Stimulated activated CD8-positive, alpha-beta memory T cell treated with anti-CD3 and anti-CD28 coated beads, Interleukin-15, amount 100 ng/mL, for 24 hours (primary cell): ENCODE results near the gene TMEM53.
"Not testable (repeated sequence)": the region's sequence is repeated elsewhere in the genome, so short reads cannot be mapped to it uniquely, and the experiment has no call there.

Experiments used
- DNase-seq: peaks from one replicate; pipeline ENCODE4 v3.0.0-alpha.2; 2020; ENCODE audit warnings: low read depth

Gene TMEM53

DNA sequence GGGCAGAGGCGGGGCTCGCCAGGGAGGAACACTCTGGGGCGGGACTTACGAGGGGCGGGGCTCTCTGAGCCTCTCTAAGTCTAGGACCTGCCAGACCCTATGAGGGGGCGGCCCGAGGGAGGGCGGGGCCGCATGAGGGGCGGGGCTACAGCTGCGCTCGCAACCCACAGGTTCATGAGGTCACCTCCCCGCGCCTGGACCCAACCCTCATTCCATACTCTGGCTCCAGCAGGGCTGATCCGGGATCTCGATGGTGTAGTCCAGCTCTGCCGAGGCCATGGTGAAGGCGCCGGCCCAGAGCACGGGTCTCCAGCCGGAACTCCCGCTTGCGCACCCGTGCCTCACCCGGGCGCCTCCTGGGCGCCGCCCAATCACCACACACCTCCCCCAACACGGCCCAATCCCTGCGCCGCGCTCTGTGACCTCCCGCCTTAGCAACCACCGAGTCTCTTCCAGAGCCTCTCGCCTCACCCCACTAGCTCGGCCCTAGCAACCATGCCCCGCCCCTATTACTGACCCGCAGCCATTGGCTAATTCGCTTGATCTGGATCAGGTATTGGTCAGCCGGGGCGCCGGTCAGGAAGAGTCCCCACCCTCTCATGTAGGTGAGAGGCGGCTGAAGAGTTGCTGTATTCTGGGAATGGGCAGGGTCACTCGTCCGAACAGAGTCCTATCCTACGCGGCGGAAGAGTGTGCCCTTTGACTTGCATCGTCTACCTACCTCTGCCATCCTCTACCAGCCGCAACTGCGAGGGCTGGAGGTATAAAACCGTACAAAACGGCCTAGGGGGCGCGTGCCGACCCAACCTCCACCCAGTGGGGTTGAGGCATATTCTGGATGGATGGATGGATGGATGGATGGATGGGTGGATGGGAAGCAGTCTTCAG, at the start of gene TMEM53, which contains the start of gene ARMH1:
TSS of gene TMEM53 (minus strand) at position 369 of the 888 bp plus-strand sequence. CDS start at position 279, 90 bp downstream.
TSS of gene ARMH1 (plus strand) at position 602 of the 888 bp plus-strand sequence. CDS start 14,984 bp downstream, outside the sequence.
- DNase-seq, result peak; percentile 85

DNA sequence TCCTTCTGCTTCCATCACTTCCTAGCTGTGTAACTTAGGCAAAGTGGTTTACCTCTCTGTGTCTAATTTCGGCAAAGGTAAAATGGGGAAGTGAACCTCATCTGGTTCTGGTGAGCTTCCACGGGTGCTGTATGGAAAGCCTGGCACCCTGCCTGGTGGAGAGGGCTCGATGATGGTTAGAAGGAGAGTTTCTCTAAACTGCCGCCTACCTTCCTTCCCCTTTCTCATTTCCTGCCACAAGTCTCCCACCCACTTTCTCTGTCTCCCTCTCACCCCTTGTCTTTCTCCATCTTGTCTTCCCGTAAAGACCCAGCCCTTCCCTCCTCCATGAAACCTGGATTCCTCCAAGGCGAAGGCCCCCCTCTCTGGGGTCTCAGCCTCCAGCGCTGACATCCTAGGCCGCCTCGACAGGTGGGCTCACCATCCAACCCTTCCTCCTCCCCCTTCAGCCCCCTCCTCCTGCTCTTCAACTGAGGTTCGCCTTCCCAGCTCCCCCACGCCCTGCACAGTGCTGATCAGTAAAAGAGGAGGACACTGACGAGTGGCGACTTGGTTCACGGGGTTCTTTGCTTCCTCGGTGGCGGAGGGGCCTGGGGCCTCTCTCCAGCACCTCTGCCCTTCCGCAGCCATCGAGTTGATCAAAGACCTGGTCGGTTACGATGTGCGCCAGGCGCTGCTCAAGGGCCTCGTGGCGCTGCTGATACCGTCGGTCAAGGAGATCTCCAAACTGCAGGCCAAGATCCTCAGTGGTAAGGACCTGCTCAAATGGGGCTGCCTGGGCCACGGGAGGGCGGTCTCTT, 49.4 kb upstream of the TMEM53 start:
- DNase-seq, result no peak

DNA sequence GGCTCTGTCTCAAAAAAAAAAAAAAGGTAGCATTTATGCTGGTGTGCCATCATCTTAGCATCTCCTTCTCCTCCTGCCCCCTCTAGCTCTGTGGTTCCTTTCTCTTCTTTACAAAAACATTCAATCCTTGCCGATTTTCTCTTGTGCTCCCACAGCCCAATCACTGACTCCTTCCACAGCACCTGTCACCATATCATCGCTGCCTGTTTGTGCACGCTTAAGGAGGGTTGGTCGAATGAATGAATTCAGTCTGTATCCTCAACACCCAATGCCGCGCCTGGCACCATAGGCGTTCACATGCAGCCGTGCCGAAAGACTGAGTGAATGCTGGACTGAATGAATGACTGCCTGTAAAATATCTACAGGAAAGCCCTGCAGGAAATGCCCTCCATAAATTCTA, 48.8 kb upstream of the TMEM53 start:
- no peak for DNase-seq

GRCh38 chr1:44721485-44722361, 47.4 kb upstream of the TMEM53 start:
- no peak for DNase-seq

- no peak for DNase-seq
These were observed 46.0 kb upstream of the TMEM53 start for GRCh38 chr1:44720281-44720680.

DNA sequence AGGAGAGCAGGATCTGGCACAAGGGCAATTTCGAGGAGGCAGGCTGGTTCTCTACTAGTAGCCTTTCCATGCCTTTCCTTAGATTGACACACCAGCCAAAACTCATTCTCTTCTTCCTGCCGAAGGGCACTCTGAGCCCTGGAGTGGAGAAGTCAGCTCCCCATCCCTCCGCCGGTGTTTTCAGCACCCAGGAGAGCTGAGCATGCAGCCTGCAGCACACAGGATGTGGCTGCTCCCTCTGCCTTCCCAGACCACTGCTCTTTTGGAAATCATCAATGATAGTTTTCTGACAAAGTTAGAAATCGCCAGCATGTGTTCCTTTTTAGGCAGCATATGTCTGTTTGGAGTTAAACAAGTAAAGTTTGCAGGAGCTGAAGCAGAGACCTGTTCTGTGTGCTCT, 45.0 kb upstream of the TMEM53 start:
- DNase-seq, result no peak

DNA sequence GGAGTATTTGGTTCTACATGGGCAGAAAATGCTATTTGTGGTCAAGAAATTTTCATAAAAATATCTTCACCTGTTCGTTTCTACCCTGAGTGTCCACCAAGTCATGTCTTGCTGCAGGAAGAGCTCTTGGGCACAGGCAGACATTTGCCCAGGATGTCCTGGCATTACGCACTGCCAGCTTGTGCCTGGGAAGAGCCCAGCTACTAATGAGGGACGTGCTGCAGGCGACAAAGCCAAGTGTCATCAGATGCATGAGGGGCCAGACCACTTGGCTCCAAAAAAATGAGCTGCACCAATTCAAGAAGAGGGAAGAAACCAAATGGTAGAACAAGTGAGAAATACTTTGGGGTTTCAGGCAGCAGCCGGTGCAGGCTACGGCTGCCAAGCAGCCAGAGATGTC, 43.8 kb upstream of the TMEM53 start:
- no peak for DNase-seq

DNA sequence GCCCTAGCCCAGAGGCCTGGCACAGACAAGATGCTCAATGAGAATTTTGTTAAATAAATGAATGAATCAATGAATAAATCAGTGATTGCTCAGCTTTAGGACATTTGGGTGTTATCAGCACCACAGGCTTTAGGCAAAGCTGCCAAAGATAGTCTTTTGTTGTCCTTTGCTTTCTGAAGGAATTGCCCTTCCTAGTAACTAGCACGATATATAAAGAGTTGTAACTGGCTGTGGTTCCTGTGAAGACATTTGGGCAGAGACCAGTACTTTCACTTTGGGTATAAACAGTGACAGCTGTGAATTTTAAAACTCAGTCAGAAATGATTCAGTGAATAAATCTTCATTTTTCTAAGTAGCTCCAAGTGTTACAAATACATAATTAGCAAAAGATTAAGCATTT, 43.4 kb upstream of the TMEM53 start:
- no peak for DNase-seq

- DNase-seq, result no peak
These were observed 42.9 kb upstream of the TMEM53 start for GRCh38 chr1:44717156-44717555.

DNA sequence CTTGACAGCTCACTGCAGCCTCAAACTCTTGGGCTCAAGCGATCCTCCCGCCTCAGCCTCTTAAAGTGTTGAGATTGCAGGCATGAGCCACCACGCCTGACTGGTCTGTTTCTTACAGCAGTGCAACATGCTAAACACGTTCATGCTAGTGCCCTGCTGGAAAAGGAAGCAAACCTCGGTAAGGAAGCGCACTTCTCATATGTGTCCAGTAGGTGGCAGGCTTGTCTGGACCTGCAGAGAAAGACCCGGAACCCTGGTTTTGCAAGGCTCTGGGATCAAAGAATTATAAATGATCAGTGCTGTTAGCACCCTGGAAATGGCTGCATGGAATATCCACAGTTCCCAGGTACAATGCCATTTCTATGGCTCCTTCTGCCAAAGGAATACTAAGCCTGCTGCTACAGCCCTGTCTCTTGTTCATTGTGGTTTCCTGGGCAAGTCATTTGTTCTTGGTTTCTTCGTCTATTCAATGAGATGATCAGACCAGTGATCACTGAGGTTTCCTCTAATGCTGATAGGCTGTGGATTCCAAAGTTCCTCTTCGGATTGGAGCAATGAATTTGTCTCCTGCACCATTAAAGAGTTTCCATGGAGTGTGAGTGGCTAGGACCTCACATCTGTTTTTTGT, 40.8 kb upstream of the TMEM53 start:
- DNase-seq, result no peak

DNA sequence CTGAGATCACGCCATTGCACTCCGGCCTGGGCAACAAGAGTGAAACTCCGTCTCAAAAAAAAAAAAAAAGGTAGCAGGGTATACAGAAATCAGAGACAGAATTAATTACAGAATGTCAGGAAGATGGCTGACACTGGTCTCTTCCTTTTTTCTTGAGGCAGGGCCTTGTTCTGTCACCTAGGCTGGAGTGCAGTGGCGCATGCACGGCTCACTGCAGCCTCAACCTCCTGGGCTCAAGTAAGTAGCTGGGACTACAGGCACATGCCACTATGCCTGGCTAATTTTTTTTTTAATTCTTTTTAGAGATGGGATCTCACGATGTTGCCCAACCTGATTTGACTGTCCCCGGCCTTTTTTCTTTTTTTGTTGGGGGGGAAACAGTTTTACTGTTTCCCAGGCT, 40.3 kb upstream of the TMEM53 start:
- no peak for DNase-seq

DNA sequence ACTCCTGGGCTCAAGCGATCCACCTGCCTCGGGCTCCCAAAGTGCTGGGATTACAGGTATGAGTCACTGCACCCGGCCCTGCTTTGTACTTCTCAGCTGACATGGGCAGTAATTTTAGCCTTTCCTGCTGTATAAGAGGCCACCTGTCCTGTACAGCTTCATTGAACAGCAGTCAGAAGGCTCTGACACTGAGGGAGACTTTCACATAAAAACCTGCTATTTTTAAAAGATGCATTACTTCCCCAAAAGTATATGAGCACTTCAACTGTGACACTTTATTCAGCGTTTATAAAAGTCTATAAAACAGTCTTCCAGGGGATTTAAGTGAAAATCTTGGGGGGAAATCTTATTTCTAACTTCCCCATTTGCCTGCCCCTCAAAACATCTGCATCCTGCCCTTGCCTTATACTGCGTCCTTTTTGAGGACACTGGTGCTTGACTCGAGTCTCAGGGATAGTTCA, 39.1 kb upstream of the TMEM53 start:
- no peak for DNase-seq

DNA sequence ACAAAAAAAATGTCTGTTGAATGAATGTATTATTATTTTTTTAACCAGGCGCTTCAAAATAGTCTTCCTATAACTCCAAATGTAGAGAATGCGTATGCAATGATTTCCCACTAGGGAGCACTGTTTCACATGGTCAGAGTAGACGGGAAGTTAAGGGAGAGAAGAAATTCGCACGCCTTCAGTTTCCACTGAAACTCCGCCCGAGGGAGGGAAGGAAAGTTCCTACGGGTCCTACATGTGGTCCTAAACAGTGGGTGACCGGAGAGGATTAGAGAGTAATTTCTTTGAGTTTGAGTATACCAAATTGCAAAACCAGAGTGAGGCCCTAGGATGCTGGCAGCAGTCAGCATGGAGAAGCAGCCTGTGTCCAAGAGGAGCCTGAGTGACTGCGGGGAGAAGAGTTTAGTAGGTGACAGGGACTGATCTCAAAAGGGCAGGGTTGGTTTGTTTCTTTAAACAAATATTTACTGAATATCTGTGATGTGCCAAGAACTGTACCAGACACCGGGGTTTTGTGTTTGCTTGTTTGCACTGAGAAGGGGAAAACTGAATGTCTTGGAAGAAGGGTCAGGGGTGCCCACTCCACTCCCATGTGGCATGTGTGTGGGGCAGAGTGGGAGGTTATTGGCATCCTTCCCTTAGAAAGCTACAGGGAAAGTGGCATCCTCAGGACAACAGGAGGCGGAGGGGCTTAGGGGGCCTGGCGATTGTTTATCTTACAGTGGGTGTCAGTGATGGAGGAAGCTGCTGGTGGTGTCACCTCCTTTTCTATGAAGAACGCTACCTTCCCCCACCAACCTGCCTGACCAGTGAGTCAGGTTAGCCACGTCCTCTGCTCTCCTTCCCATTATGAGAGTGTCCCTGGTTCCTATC, 33.9 kb upstream of the TMEM53 start:
- DNase-seq, result no peak

GRCh38 chr1:44707112-44707881, 33.0 kb upstream of the TMEM53 start:
- DNase-seq, result no peak

- no peak for DNase-seq
These were observed 31.7 kb upstream of the TMEM53 start for GRCh38 chr1:44705938-44706337.

GRCh38 chr1:44705470-44705869, 31.2 kb upstream of the TMEM53 start:
- DNase-seq, result no peak

DNA sequence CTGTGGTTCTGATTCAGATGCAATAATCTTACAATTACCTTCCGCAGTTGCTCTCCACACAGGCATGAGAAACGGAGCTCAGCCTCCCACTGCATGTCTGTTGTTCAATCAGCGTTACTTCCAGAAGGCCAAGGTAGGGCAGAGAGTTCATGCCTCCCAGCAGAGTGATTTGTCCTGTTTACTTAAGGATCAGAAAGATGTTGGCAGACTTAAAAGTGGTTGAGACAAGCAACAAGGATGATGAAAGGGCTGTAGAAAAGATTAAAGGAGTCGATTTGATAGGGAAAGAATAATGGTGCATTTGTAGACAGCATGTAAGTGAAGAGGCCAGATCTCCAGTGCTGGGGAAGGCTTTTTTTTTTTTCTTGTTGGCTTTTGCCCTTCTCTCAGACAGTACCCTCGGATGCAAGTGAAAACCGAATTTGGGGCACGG, 26.9 kb upstream of the TMEM53 start:
- DNase-seq, result no peak

GRCh38 chr1:44700573-44700972, 26.3 kb upstream of the TMEM53 start:
- DNase-seq, result no peak

GRCh38 chr1:44699375-44699774, 25.1 kb upstream of the TMEM53 start:
- not testable (repeated sequence) for DNase-seq

DNA sequence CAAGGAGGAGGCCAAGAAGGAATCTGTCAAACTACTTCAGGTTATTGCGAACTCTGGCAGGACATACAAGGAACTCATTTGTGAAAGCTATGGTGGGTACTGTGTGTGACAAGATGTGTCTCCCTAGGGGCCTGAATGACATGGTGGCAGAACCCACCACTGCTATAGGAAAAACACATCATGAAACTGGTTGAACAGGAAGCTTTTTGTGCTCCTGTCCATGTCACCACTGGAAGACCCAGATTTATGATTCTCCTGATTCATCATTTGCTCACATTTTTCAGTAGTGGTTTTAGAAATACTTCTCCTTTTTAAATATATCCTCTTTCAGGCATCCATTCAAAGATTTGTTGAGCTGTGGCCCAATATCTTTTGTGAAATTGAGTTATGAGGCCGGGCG, 23.9 kb upstream of the TMEM53 start:
- no peak for DNase-seq
